Peyer's patch (tissue), 4 donors: ENCODE results near the gene CTSW.

ENCODE experiments used
- POLR2A ChIP-seq, 2 donors: fragments of 450-650 bp; IDR thresholded peaks; one replicate each; pipeline ENCODE4 v1.5.1; 2017; ENCODE audit warnings: antibody characterized with exemption in 2 of 2, mild to moderate bottlenecking in 2 of 2, moderate library complexity in 2 of 2
- TF ChIP-seq, protein P1 (sequence below), 6 experiments: fragments of 450-650 bp in 4 of 6; fragments of 200-600 bp in 2 of 6; sonication (generic) in 1 of 6; IDR thresholded peaks; one replicate each; pipeline ENCODE4 v1.5.1; 2017 to 2019; ENCODE audit warnings: antibody characterized with exemption in 6 of 6, mild to moderate bottlenecking in 3 of 6, moderate library complexity in 1 of 6

DNA sequence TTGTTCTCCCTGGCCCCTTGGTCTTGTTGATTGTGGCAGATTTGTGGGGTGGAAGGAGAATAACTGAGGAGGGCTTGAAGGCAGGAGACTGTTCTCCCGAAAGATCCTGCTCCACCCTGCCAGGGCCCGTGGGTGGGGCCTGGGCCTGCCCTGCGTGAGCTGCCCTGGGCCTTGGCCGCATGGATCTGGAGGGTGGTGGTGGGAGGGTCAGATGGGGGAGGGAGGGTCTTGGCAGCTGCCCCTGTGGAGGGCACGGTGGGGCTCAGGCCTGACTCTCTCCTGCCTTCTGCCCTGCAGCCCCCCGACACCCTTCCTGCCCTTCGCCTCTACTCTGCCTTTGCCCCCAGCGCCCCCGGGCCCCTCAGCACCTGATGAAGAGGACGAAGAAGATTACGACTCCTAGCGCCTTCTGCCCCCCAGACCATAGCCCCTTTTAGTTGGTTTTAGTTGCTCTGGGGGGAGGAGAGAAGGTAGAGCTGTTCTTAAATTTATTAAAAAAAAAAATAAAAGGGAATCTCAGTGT lies 41.5 kb downstream of the CTSW start:
- TF ChIP-seq, protein P1, sequence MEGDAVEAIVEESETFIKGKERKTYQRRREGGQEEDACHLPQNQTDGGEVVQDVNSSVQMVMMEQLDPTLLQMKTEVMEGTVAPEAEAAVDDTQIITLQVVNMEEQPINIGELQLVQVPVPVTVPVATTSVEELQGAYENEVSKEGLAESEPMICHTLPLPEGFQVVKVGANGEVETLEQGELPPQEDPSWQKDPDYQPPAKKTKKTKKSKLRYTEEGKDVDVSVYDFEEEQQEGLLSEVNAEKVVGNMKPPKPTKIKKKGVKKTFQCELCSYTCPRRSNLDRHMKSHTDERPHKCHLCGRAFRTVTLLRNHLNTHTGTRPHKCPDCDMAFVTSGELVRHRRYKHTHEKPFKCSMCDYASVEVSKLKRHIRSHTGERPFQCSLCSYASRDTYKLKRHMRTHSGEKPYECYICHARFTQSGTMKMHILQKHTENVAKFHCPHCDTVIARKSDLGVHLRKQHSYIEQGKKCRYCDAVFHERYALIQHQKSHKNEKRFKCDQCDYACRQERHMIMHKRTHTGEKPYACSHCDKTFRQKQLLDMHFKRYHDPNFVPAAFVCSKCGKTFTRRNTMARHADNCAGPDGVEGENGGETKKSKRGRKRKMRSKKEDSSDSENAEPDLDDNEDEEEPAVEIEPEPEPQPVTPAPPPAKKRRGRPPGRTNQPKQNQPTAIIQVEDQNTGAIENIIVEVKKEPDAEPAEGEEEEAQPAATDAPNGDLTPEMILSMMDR (IDR thresholded peaks at IDR 0.05): no peak
- TF ChIP-seq POLR2A (IDR thresholded peaks at IDR 0.05): no peak
